ENCODE results near the gene LYZ. TPM values are rescaled to one million over a fixed set of nuclear protein-coding genes. Genes with fewer than 3 reads are reported as not detected.

The LYZ gene
- total and polyA plus RNA-seq, 9 donors, result 11.3 to 80.7 (median 34.2) TPM

Other genes with a start within 250 kb of the LYZ start
- gene CPSF6, start 108.8 kb upstream of the LYZ start, total RNA-seq, result 21.1 TPM
- gene CPSF6, start 108.8 kb upstream of the LYZ start, polyA plus RNA-seq (ENCODE audit: insufficient read depth in 1 of 8, insufficient read length in 8 of 8, low replicate concordance in 1 of 8), result 10 to 100 TPM; 43.4 to 63.3 (median 54.6) TPM
- gene YEATS4, start 11.4 kb downstream of the LYZ start, total RNA-seq, result 15.0 TPM
- gene YEATS4, start 11.4 kb downstream of the LYZ start, polyA plus RNA-seq (ENCODE audit: insufficient read depth in 1 of 8, insufficient read length in 8 of 8, low replicate concordance in 1 of 8), result 10 to 100 TPM; 11.4 to 16.1 (median 14.1) TPM
- 28.8 TPM for gene FRS2, start 122.0 kb downstream of the LYZ start, total RNA-seq
- gene FRS2, start 122.0 kb downstream of the LYZ start, polyA plus RNA-seq (ENCODE audit: insufficient read depth in 1 of 8, insufficient read length in 8 of 8, low replicate concordance in 1 of 8), result 10 to 100 TPM; 12.9 to 24.3 (median 19.1) TPM
- gene CCT2, start 237.1 kb downstream of the LYZ start, total RNA-seq, result 191 TPM
- 100 to 1,000 TPM; 165 to 196 (median 177) TPM for gene CCT2, start 237.1 kb downstream of the LYZ start, polyA plus RNA-seq (ENCODE audit: insufficient read depth in 1 of 8, insufficient read length in 8 of 8, low replicate concordance in 1 of 8)